HEK293T (cell line): Measurements from ENCODE around the gene LRBA.

Experiments used
- BHLHE40 ChIP-seq: fragments of 450-650 bp; IDR thresholded peaks from 2 replicates; pipeline ENCODE4 v1.6.1; 2016; ENCODE audit warnings: mild to moderate bottlenecking, moderate library complexity, borderline replicate concordance
- FOXA1 ChIP-seq: fragments of 450-650 bp; IDR thresholded peaks from 2 replicates; pipeline ENCODE4 v1.6.1; 2016; ENCODE audit warnings: mild to moderate bottlenecking
- FOXK2 ChIP-seq: fragments of 450-650 bp; IDR thresholded peaks from 2 replicates; pipeline ENCODE4 v1.6.1; 2016; ENCODE audit warnings: mild to moderate bottlenecking
- FOXM1 ChIP-seq: fragments of 450-650 bp; IDR thresholded peaks from 2 replicates; pipeline ENCODE4 v1.6.1; 2017; ENCODE audit warnings: mild to moderate bottlenecking, borderline replicate concordance
- HDGF ChIP-seq: fragments of 450-650 bp; IDR thresholded peaks from 2 replicates; pipeline ENCODE4 v1.6.1; 2017; ENCODE audit warnings: antibody characterized with exemption, borderline replicate concordance
- L3MBTL2 ChIP-seq: fragments of 450-650 bp; conservative IDR thresholded peaks from 2 replicates; pipeline ENCODE4 v1.6.1; 2016; ENCODE audit warnings: mild to moderate bottlenecking
- LEF1 ChIP-seq: fragments of 450-650 bp; IDR thresholded peaks from 2 replicates; pipeline ENCODE4 v1.6.1; 2017; ENCODE audit warnings: mild to moderate bottlenecking, borderline replicate concordance
- NFRKB ChIP-seq: fragments of 450-650 bp; IDR thresholded peaks from 2 replicates; pipeline ENCODE4 v1.6.1; 2016; ENCODE audit warnings: mild to moderate bottlenecking, moderate library complexity
- SP1 ChIP-seq: fragments of 450-650 bp; IDR thresholded peaks from 2 replicates; pipeline ENCODE4 v1.6.1; 2017
- SUZ12 ChIP-seq: fragments of 450-650 bp; IDR thresholded peaks from 2 replicates; pipeline ENCODE4 v1.6.1; 2016; ENCODE audit warnings: mild to moderate bottlenecking
- TARDBP ChIP-seq: fragments of 450-650 bp; IDR thresholded peaks from 2 replicates; pipeline ENCODE4 v1.6.1; 2016
- ZNF384 ChIP-seq: fragments of 450-650 bp; IDR thresholded peaks from 2 replicates; pipeline ENCODE4 v1.6.1; 2016
- TF ChIP-seq, protein P1 (sequence below): fragments of 450-650 bp; IDR thresholded peaks from 2 replicates; pipeline ENCODE4 v1.6.1; 2016

GRCh38 chr4:150327262-150327780 is 687.8 kb downstream of the LRBA start:
- TF ChIP-seq, protein P1, sequence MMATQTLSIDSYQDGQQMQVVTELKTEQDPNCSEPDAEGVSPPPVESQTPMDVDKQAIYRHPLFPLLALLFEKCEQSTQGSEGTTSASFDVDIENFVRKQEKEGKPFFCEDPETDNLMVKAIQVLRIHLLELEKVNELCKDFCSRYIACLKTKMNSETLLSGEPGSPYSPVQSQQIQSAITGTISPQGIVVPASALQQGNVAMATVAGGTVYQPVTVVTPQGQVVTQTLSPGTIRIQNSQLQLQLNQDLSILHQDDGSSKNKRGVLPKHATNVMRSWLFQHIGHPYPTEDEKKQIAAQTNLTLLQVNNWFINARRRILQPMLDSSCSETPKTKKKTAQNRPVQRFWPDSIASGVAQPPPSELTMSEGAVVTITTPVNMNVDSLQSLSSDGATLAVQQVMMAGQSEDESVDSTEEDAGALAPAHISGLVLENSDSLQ = no peak
- TF ChIP-seq SP1 (no peak), BHLHE40 (no peak), NFRKB (no peak), FOXK2 (no peak), SUZ12 (no peak), FOXM1 (no peak), ZNF384 (no peak), HDGF (no peak), TARDBP (no peak), FOXA1 (no peak), LEF1 (no peak), L3MBTL2 (no peak)
